Skeletal muscle tissue (tissue), 5 donors: Measurements from ENCODE around the gene CERS2. TPM values are rescaled to one million over a fixed set of nuclear protein-coding genes. Genes with fewer than 3 reads are reported as not detected.

ENCODE experiments used
- H3K27ac ChIP-seq: one replicate; pipeline ENCODE4 v1.7.0; 2013; ENCODE audit warnings: mild to moderate bottlenecking, low read depth, low read length, inconsistent platforms
- H3K27me3 ChIP-seq, 3 donors: one replicate each; pipeline ENCODE4 v1.7.0; 2013; ENCODE audit warnings: low read length in 3 of 3; ENCODE audit not compliant: control insufficient read depth in 3 of 3, insufficient read depth in 3 of 3
- H3K36me3 ChIP-seq, 3 donors: one replicate each; pipeline ENCODE4 v1.7.0; 2013; ENCODE audit warnings: low read length in 3 of 3; ENCODE audit not compliant: control insufficient read depth in 3 of 3, insufficient read depth in 3 of 3
- H3K4me1 ChIP-seq, 3 donors: one replicate each; pipeline ENCODE4 v1.7.0; 2013; ENCODE audit warnings: low read length in 3 of 3, mild to moderate bottlenecking in 3 of 3; ENCODE audit not compliant: control insufficient read depth in 3 of 3, insufficient read depth in 3 of 3
- H3K4me3 ChIP-seq, 3 donors: one replicate each; pipeline ENCODE4 v1.7.0; 2013; ENCODE audit warnings: low read length in 3 of 3
- H3K9ac ChIP-seq, 3 donors: one replicate each; pipeline ENCODE4 v1.7.0; 2013; ENCODE audit warnings: low read length in 3 of 3, mild to moderate bottlenecking in 3 of 3, moderate library complexity in 2 of 3, low read depth in 1 of 3
- H3K9me3 ChIP-seq, 3 donors: one replicate each; pipeline ENCODE4 v1.7.0; 2013; ENCODE audit warnings: low read length in 3 of 3; ENCODE audit not compliant: control insufficient read depth in 3 of 3
- small RNA-seq: library from RNA; depleted of rRNA; stranded (forward); fragments of <200 nt; gene quantifications from one replicate; pipeline ENCODE3, GENCODE V24; 2014
- total RNA-seq: library from RNA; depleted of rRNA; stranded (reverse); fragments of >200 nt; gene quantifications from one replicate; pipeline ENCODE4 v1.2.3, GENCODE V29; 2014
- donor health status: Osteomylitis.

Gene CERS2
- total RNA-seq, 1 donor from 2014 or later = 44.4 TPM

DNA sequence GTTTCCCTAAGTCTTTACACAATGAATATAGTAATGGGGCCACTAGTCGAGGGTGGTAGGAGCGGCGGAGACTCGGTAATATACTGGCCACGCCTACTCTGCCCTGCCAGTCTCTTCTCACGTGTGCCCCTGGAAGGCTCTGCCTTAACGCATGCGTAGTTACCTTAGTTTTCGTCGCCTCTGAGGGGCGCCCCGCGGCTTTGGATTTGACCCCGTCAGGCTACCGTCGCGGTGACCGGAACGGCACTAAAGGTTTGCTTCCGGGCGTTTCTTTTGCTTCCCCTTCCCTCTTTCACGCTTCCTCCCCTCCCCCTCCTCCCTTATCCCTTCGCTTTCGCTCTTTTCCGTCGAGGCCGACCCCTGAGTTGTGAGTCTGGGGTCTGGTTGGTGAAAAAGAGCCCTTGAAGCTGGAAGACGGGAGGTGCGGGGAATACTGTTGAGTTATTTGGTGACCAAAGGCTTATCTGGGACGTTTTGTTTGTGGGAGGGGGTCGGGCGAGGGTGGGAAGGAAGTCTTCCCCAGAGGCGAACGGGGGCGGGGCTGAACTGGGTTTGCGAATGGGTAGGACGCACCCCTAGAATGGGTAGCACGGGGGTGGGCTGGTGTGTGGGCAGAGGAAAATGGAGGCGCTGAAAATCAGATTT, 48.4 kb downstream of the CERS2 start, which contains the start of gene SETDB1:
TSS of gene SETDB1 (plus strand) at position 267 of the 645 bp plus-strand sequence. CDS start 1,352 bp downstream, outside the sequence.
- Histone ChIP-seq H3K4me3 (peak within 1 kb of the TSS; percentile 82 to 84 (median 84)), H3K27me3 (no peaks in the 10 kb centered on the region), H3K4me1 (peaks cover 4 to 10% (median 5%) of the 10 kb centered on the region in 3 donors), H3K36me3 (peaks cover 19 to 30% (median 24%) of the 10 kb centered on the region in 3 donors), H3K27ac (peak within 1 kb of the TSS; percentile 86), H3K9me3 (no peaks in the 10 kb centered on the region), H3K9ac (peak within 1 kb of the TSS; percentile 77 to 91 (median 81))

DNA sequence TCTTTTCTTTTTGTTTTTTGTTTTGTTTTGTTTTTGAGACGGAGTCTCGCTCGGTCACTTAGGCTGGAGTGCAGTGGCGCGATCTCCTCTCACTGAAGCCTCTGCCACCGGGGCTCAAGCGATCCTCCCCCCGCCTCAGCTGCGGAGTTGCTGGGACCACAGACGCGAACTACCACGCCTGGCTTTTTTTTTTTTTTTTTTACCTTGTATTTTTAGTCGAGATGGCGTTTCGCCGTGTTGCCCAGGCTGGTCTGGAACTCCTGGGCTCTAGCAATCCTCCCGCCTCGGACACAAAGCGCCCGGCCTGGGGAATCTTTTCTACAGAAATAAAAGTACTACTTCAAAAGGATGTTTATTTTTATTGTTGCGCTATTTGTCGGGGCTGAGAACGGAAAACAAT, 49.6 kb downstream of the CERS2 start:
- H3K4me1 ChIP-seq = peaks cover 4 to 10% (median 5%) of the 10 kb centered on the region in 3 donors
- no peak overlapping the region for H3K4me3 ChIP-seq
- H3K36me3 ChIP-seq = peaks cover 17 to 20% (median 18%) of the 10 kb centered on the region in 3 donors
- no peak overlapping the region for H3K9ac ChIP-seq
- H3K27ac ChIP-seq = no peak overlapping the region
- no peaks in the 10 kb centered on the region for H3K27me3 ChIP-seq
- H3K9me3 ChIP-seq = no peaks in the 10 kb centered on the region

DNA sequence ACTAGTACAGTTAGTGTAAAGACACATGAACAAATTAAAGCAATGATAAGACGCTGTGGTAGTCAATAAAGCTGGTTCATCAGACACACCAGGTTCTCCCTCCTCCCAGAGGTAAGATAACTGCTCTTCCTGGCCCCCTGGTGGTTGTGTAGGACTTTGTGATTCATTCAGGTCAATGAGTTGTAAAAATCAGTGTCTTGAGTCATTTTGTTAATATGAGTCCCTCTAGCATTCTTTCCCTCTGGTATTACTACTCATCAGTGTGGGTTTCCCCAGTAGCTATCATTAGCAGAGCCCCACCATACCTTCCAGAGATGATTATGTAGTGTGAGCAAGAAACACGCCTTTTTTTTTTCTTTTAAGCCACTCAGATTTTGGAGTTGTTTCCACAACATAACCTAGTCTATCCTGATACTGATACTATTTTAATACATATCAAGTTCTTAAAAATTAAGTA, 52.1 kb downstream of the CERS2 start:
- H3K36me3 ChIP-seq = peaks cover under 1 to 1% (median 1%) of the 10 kb centered on the region in 3 donors
- no peaks in the 10 kb centered on the region for H3K9me3 ChIP-seq
- peak overlapping the region in 1 of 3 donors; percentile 29 for H3K9ac ChIP-seq
- no peak overlapping the region for H3K4me3 ChIP-seq
- H3K4me1 ChIP-seq = peaks cover 4 to 10% (median 5%) of the 10 kb centered on the region in 3 donors
- H3K27me3 ChIP-seq = no peaks in the 10 kb centered on the region
- no peak overlapping the region for H3K27ac ChIP-seq

DNA sequence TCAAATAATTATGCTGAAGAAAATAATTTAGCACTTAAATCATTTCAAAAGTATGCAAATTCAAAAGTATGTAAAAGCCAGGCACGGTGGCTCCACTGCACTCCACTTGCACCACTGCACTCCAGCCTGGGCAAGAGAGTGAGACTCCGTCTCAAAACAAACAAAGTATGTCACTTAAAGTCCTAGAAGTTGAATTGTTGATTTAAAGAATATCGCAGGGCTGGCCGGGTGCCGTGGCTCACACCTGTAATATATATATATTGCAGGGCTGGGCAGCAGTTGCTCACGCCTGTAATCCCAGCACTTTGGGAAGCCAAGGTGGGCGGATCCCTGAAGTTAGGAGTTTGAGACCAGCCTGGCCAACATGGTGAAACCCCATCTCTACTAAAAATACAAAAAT, 57.2 kb downstream of the CERS2 start:
- Histone ChIP-seq H3K9me3 (no peaks in the 10 kb centered on the region), H3K36me3 (no peaks in the 10 kb centered on the region), H3K4me1 (peaks cover 0 to 2% (median 0%) of the 10 kb centered on the region in 3 donors), H3K4me3 (no peak overlapping the region), H3K27ac (no peak overlapping the region), H3K27me3 (no peaks in the 10 kb centered on the region), H3K9ac (no peak overlapping the region)

Small RNA genes lying within 50 kb of the gene (small RNA-seq; reads per million reads assigned to genes)
- not detected for gene RNU6-884P

Other genes starting within 250 kb of the CERS2 start
- 29.2 TPM for gene CTSS, start 209.1 kb downstream of the CERS2 start, total RNA-seq
- 55.3 TPM for gene CTSK, start 166.6 kb downstream of the CERS2 start, total RNA-seq
- 31.8 TPM for gene ARNT, start 98.2 kb downstream of the CERS2 start, total RNA-seq
- gene CTXND2, start 87.7 kb downstream of the CERS2 start, total RNA-seq = not detected
- gene SETDB1, start 48.5 kb downstream of the CERS2 start, total RNA-seq = 47.5 TPM
- not detected for gene ANXA9, start 7.5 kb upstream of the CERS2 start, total RNA-seq
- 16.2 TPM for gene MINDY1, start 32.1 kb upstream of the CERS2 start, total RNA-seq
- 9.9 TPM for gene PRUNE1, start 33.6 kb upstream of the CERS2 start, total RNA-seq
- 0.52 TPM for gene BNIPL, start 61.8 kb upstream of the CERS2 start, total RNA-seq
- 1.6 TPM for gene C1orf56, start 72.9 kb upstream of the CERS2 start, total RNA-seq
- 27.1 TPM for gene CDC42SE1, start 84.8 kb upstream of the CERS2 start, total RNA-seq
- 2.1 TPM for gene MLLT11, start 85.6 kb upstream of the CERS2 start, total RNA-seq
- 7.8 TPM for gene GABPB2, start 95.9 kb upstream of the CERS2 start, total RNA-seq
- gene SEMA6C, start 171.8 kb upstream of the CERS2 start, total RNA-seq = 15.7 TPM
- gene TNFAIP8L2, start 181.8 kb upstream of the CERS2 start, total RNA-seq = 4.2 TPM
- gene LYSMD1, start 191.1 kb upstream of the CERS2 start, total RNA-seq = 9.9 TPM
- gene SCNM1, start 191.3 kb upstream of the CERS2 start, total RNA-seq = 24.5 TPM
- gene TMOD4, start 201.1 kb upstream of the CERS2 start, total RNA-seq = 50.6 TPM
- gene VPS72, start 215.4 kb upstream of the CERS2 start, total RNA-seq = 35.0 TPM
- 51.7 TPM for gene PIP5K1A, start 223.7 kb upstream of the CERS2 start, total RNA-seq